IPS-20b (cell line): Measurements from ENCODE around the gene RNF175.
"Not testable (repeated sequence)": the region's sequence is repeated elsewhere in the genome, so short reads cannot be mapped to it uniquely, and the experiment has no call there.

Experiments used
- H3K27ac ChIP-seq: one replicate; pipeline ENCODE4 v1.5.1; 2013; ENCODE audit warnings: low read length
- H3K27me3 ChIP-seq: 2 replicates; pipeline ENCODE4 v1.6.1; 2013; ENCODE audit warnings: mild to moderate bottlenecking, low read length, inconsistent platforms; ENCODE audit not compliant: insufficient read depth
- H3K36me3 ChIP-seq: 2 replicates; pipeline ENCODE4 v1.6.1; 2013; ENCODE audit warnings: low read depth, mild to moderate bottlenecking, inconsistent platforms, low read length, moderate library complexity; ENCODE audit not compliant: insufficient read depth
- H3K4me1 ChIP-seq: 2 replicates; pipeline ENCODE4 v1.6.1; 2013; ENCODE audit warnings: mild to moderate bottlenecking, control low read depth, inconsistent platforms, low read length, moderate library complexity; ENCODE audit not compliant: insufficient read depth
- H3K4me3 ChIP-seq: 2 replicates; pipeline ENCODE4 v1.5.1; 2013; ENCODE audit warnings: mild to moderate bottlenecking, low read length, inconsistent platforms
- H3K9ac ChIP-seq: 2 replicates; pipeline ENCODE4 v1.6.1; 2013; ENCODE audit warnings: low read depth, mild to moderate bottlenecking, inconsistent platforms, low read length, moderate library complexity
- H3K9me3 ChIP-seq: 2 replicates; pipeline ENCODE4 v1.6.1; 2013; ENCODE audit warnings: mild to moderate bottlenecking, low read depth, low read length, inconsistent platforms; ENCODE audit not compliant: insufficient read depth

The RNF175 gene

DNA sequence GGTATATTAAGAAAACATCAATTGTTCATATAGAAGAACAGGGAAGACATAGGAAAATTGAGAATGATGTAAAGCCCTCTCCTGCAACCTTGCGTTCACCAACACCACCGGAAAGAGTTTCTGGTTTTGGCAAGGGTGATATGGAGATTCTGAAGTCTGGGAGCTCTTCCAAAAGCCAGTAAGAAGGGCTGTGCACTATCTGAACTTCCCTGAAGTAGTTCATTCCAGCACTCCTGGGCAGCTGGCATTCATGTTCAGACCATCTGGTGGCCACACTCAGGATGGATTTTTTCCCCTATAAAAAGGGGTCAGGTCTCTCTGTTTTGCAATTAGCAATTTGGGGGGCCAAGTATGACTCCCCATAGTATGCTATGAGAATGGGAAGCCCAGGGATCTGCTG is 91.2 kb downstream of the RNF175 start:
- Histone ChIP-seq H3K36me3 (no peaks in the 10 kb centered on the region), H3K9me3 (no peaks in the 10 kb centered on the region), H3K4me1 (no peaks in the 10 kb centered on the region), H3K9ac (no peak overlapping the region), H3K27ac (no peak overlapping the region), H3K27me3 (no peaks in the 10 kb centered on the region), H3K4me3 (no peak overlapping the region)

DNA sequence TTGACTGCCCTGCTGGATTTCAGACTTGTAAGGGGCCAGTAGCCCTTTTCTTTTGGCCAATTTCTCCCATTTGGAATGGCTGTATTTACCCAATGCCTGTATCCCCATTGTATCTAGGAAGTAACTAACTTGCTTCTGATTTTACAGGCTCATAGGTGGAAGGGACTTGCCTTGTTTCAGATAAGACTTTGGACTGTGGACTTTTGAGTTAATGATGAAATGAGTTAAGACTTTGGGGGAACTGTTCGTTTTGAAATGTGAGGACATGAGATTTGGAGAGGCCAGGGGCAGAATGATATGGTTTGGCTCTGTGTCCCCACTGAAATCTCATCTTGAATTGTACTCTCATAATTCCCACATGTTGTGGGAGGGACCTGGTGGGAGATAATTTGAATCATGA is 93.3 kb downstream of the RNF175 start:
- not testable (repeated sequence) for H3K4me3 ChIP-seq, H3K36me3 ChIP-seq, H3K4me1 ChIP-seq, H3K9ac ChIP-seq, H3K27me3 ChIP-seq, H3K9me3 ChIP-seq, H3K27ac ChIP-seq

DNA sequence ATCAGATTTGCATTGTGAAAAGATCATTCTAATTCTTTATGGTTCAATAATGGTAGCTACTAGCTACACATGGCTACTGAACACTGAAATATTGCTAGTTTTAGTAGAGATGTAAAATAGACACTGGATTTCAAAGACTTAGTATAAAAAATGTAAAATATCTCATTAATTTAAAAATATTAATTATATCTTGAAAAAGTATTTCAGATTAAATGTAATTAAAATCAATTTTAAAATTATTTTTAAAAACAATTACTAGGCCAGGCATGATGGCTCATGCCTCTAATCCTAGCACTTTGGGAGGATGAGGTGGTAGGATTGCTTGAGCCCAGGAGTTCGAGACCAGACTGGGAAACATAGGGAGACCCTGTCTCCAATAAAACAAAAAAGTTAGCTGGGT is 96.2 kb downstream of the RNF175 start:
- Histone ChIP-seq H3K4me1 (no peaks in the 10 kb centered on the region), H3K36me3 (no peaks in the 10 kb centered on the region), H3K9me3 (peaks cover 6% of the 10 kb centered on the region; the same call in 1 of the 2 replicates), H3K9ac (no peak overlapping the region), H3K27me3 (no peaks in the 10 kb centered on the region), H3K27ac (no peak overlapping the region), H3K4me3 (no peak overlapping the region)

DNA sequence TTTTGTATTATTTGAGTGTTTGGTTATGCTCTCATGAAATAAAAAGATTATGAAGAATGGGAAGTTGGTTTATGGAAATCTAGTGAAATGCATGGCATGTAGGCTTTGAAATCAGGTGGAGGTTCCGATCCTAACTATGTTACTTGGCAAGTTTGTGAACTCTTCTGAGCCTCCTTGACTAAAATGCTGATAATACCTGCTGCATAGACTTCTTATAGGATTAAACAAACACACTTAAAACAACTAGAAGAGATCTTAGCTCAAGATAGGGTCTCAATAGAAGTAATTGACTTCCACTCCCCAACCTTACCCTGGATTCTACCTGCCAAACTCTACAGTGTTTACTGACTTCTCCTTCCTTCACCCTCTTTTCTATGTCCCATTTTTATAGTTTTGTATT is 97.9 kb downstream of the RNF175 start:
- Histone ChIP-seq H3K9me3 (peaks cover 6% of the 10 kb centered on the region; the same call in 1 of the 2 replicates), H3K9ac (no peak overlapping the region), H3K36me3 (no peaks in the 10 kb centered on the region)

DNA sequence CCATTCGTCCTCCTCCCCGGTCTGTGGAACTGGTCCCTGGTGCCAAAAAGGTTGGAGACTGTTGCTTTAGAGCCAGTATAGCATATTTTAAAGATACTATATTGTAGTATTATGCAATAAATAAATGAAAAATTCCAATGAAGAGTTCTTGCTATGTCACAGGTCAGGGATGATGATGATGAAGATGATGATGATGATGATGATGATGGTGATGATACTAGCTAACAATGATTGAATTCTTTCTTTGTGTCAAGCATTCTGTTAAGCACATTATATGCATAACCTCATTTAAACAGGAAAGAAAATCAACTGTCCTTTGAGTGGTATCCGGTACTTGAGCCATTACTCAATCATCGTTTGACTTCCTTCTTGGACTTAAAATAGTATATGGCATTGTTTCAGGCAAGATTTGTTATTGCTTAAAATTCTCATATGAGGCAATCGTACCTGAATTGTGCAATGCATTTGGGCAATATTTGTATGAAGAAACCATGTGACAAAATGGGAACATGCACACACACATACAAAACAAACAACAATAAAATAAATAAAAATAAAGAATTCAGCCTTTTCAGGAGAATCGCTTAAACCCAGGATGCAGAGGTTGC is 98.5 kb downstream of the RNF175 start:
- H3K27ac ChIP-seq: no peak overlapping the region
- no peaks in the 10 kb centered on the region for H3K36me3 ChIP-seq
- H3K9ac ChIP-seq: no peak overlapping the region
- peaks cover 6% of the 10 kb centered on the region; the same call in 1 of the 2 replicates for H3K9me3 ChIP-seq
- H3K4me3 ChIP-seq: no peak overlapping the region
- no peaks in the 10 kb centered on the region for H3K27me3 ChIP-seq
- no peaks in the 10 kb centered on the region for H3K4me1 ChIP-seq

More for the DNA sequence above, 97.9 kb downstream of the RNF175 start:
- no peaks in the 10 kb centered on the region for H3K4me1 ChIP-seq
- H3K27ac ChIP-seq: no peak overlapping the region
- H3K27me3 ChIP-seq: no peaks in the 10 kb centered on the region
- no peak overlapping the region for H3K4me3 ChIP-seq
